Motor neuron (in vitro differentiated cells): ENCODE data around the gene RASGRF2. TPM values are rescaled to one million over a fixed set of nuclear protein-coding genes. Genes with fewer than 3 reads are reported as not detected.

Source experiments
- ATAC-seq, 8 experiments: fragments of 200-7000 bp; cut with Tn5 transposase; replicated peaks in 6 of 8; 2 replicates each; pipeline ENCODE4 v1.8.0; 2021; ENCODE audit warnings: mild to moderate bottlenecking in 8 of 8, moderate library complexity in 8 of 8
- H3K27ac ChIP-seq, 2 donors: fragments of 250-450 bp; sonication (Bioruptor Pico); 2 replicates each; pipeline ENCODE4 v1.9.0; 2021; ENCODE audit warnings: antibody characterized with exemption in 2 of 2, mild to moderate bottlenecking in 2 of 2, moderate library complexity in 1 of 2
- H3K4me1 ChIP-seq, 2 donors: fragments of 250-450 bp; sonication (Bioruptor Pico); replicated peaks in 1 of 2; 2 replicates each; pipeline ENCODE4 v1.6.1; 2021; ENCODE audit warnings: antibody characterized with exemption in 2 of 2, mild to moderate bottlenecking in 2 of 2, moderate library complexity in 1 of 2
- H3K4me3 ChIP-seq, 5 donors: fragments of 250-450 bp; sonication (Bioruptor Pico); 2 replicates each; pipeline ENCODE4 v1.9.0; 2021; ENCODE audit warnings: antibody characterized with exemption in 5 of 5, mild to moderate bottlenecking in 5 of 5, moderate library complexity in 4 of 5
- WGBS, 10 experiments: fragments of 450-650 bp; shearing (Covaris generic); methylation state at CpG; one replicate each; pipeline ENCODE4 v1.0.0; 2022; 5-methylcytosine and 5-hydroxymethylcytosine counted together
- in situ Hi-C, 9 experiments: fragments of 400-800 bp; cut with MboI; loops; one replicate each; pipeline ENCODE4 v1.15.0; 2021; ENCODE audit warnings: low sequenced_read_pairs in 9 of 9, low pct_unique_long_range_greater_than_20kb in 2 of 9; ENCODE audit not compliant: unreplicated experiment in 9 of 9
- total RNA-seq, 8 experiments: library from RNA; unstranded; fragments of 300-600 nt; gene quantifications; 2 replicates each; pipeline versions ENCODE4 v1.2.3 to v1.2.4, GENCODE V29; 2022

RASGRF2 gene
- total RNA-seq, 8 experiments from 2014 or later = 0.20 to 9.8 (median 1.7) TPM

- no peak for ATAC-seq
- in situ Hi-C loops = no loop called here
- Histone ChIP-seq H3K4me3 (no peak overlapping the region), H3K27ac (no peak overlapping the region), H3K4me1 (peaks cover 0 to 17% of the 10 kb centered on the region in 2 donors)
- WGBS, 10 experiments = 62 to 100% (median 93%) methylated on average over 2 to 6 of the region's 8 CpGs; no CpG with 5 or more reads in 2 of the 10 experiments
Measured at GRCh38 chr5:81230416-81230815, 270.3 kb downstream of the RASGRF2 start.

- in situ Hi-C loops = no loop called here
- ATAC-seq = peak in 5 of 8 experiments; percentile 2 to 26 (median 11)
- Histone ChIP-seq H3K27ac (no peak overlapping the region), H3K4me3 (no peak overlapping the region), H3K4me1 (peaks cover 0 to 17% of the 10 kb centered on the region in 2 donors)
- WGBS, 10 experiments = 61 to 100% (median 89%) methylated on average over 2 to 9 of the region's 12 CpGs; no CpG with 5 or more reads in 3 of the 10 experiments
Measured at GRCh38 chr5:81232464-81233079, 272.4 kb downstream of the RASGRF2 start.

- ATAC-seq = peak in 7 of 8 experiments; percentile 80 to 94 (median 90)
- Histone ChIP-seq H3K4me3 (peak within 1 kb of the TSS in 1 of 5 donors; percentile 2), H3K4me1 (peaks cover 0 to 17% of the 10 kb centered on the region in 2 donors), H3K27ac (no peak within 1 kb of the TSS)
- in situ Hi-C loops = no loop called here
- 0 to 30% (median 25%) methylated on average over 1 to 15 of the region's 28 CpGs; no CpG with 5 or more reads in 4 of the 10 experiments for WGBS, 10 experiments
Measured at GRCh38 chr5:81233080-81233634, 273.0 kb downstream of the RASGRF2 start, which contains the start of gene CKMT2. TSS of gene CKMT2 (plus strand) at chr5:81233322. CDS start at chr5:81251133, 17,811 bp downstream.

GRCh38 chr5:81234299-81234698 is 274.1 kb downstream of the RASGRF2 start:
- 80 to 100% (median 100%) methylated on average over 1 to 3 of the region's 7 CpGs; no CpG with 5 or more reads in 1 of the 10 experiments for WGBS, 10 experiments
- in situ Hi-C loops = no loop called here
- no peak overlapping the region for H3K4me3 ChIP-seq
- no peak for ATAC-seq
- peaks cover 0 to 13% of the 10 kb centered on the region in 2 donors for H3K4me1 ChIP-seq
- no peak overlapping the region for H3K27ac ChIP-seq

GRCh38 chr5:81234801-81235200 is 274.6 kb downstream of the RASGRF2 start:
- ATAC-seq = no peak

GRCh38 chr5:81235287-81236072 is 275.3 kb downstream of the RASGRF2 start:
- Histone ChIP-seq H3K4me1 (peaks cover 0 to 1% of the 10 kb centered on the region in 2 donors), H3K4me3 (no peak overlapping the region), H3K27ac (no peak overlapping the region)
- WGBS, 10 experiments = 17 to 100% (median 83%) methylated on average over 1 to 10 of the region's 10 CpGs; no CpG with 5 or more reads in 1 of the 10 experiments
- ATAC-seq = no peak
- in situ Hi-C loops = no loop called here

More at GRCh38 chr5:81234801-81235200, 274.6 kb downstream of the RASGRF2 start:
- in situ Hi-C loops = no loop called here
- WGBS, 10 experiments = 80 to 100% (median 100%) methylated on average over 1 to 2 of the region's 3 CpGs; no CpG with 5 or more reads in 4 of the 10 experiments
- peaks cover 0 to 8% of the 10 kb centered on the region in 2 donors for H3K4me1 ChIP-seq
- H3K4me3 ChIP-seq = no peak overlapping the region
- H3K27ac ChIP-seq = no peak overlapping the region

GRCh38 chr5:81238460-81238859 is 278.3 kb downstream of the RASGRF2 start:
- in situ Hi-C loops = no loop called here
- 75 to 100% (median 100%) methylated on average over 1 to 4 of the region's 4 CpGs for WGBS, 10 experiments
- Histone ChIP-seq H3K4me1 (no peaks in the 10 kb centered on the region), H3K4me3 (no peak overlapping the region), H3K27ac (no peak overlapping the region)
- no peak for ATAC-seq

GRCh38 chr5:81239613-81240012 is 279.4 kb downstream of the RASGRF2 start:
- in situ Hi-C loops = no loop called here
- Histone ChIP-seq H3K4me3 (no peak overlapping the region), H3K27ac (no peak overlapping the region), H3K4me1 (no peaks in the 10 kb centered on the region)
- ATAC-seq = no peak
- 50 to 100% (median 85%) methylated on average over 1 to 4 of the region's 5 CpGs; no CpG with 5 or more reads in 5 of the 10 experiments for WGBS, 10 experiments

GRCh38 chr5:81241001-81241400 is 280.8 kb downstream of the RASGRF2 start:
- in situ Hi-C loops = no loop called here
- 57 to 83% (median 66%) methylated on average over 1 to 5 of the region's 5 CpGs; no CpG with 5 or more reads in 2 of the 10 experiments for WGBS, 10 experiments
- Histone ChIP-seq H3K4me1 (no peaks in the 10 kb centered on the region), H3K4me3 (no peak overlapping the region), H3K27ac (no peak overlapping the region)
- ATAC-seq = no peak

GRCh38 chr5:81241961-81242648 is 281.9 kb downstream of the RASGRF2 start:
- ATAC-seq = no peak
- Histone ChIP-seq H3K27ac (no peak overlapping the region), H3K4me1 (no peaks in the 10 kb centered on the region), H3K4me3 (no peak overlapping the region)
- 73 to 100% (median 92%) methylated on average over 1 to 7 of the region's 8 CpGs; no CpG with 5 or more reads in 2 of the 10 experiments for WGBS, 10 experiments
- in situ Hi-C loops = no loop called here

- Histone ChIP-seq H3K27ac (no peak overlapping the region), H3K4me3 (no peak overlapping the region), H3K4me1 (no peaks in the 10 kb centered on the region)
- ATAC-seq = no peak
- 68 to 100% (median 84%) methylated on average over 1 to 4 of the region's 4 CpGs; no CpG with 5 or more reads in 1 of the 10 experiments for WGBS, 10 experiments
- in situ Hi-C loops = no loop called here
Measured at GRCh38 chr5:81242906-81243436, 282.8 kb downstream of the RASGRF2 start.

GRCh38 chr5:81244451-81244850 is 284.3 kb downstream of the RASGRF2 start:
- H3K4me1 ChIP-seq = no peaks in the 10 kb centered on the region
- in situ Hi-C loops = no loop called here
- 87 to 100% (median 97%) methylated on average over 1 to 4 of the region's 4 CpGs; no CpG with 5 or more reads in 2 of the 10 experiments for WGBS, 10 experiments

More at GRCh38 chr5:81244451-81244850, 284.3 kb downstream of the RASGRF2 start:
- no peak for ATAC-seq
- Histone ChIP-seq H3K27ac (no peak overlapping the region), H3K4me3 (no peak overlapping the region)
